ENCODE measurements around the gene BAG5.
"Not testable (repeated sequence)": the region's sequence is repeated elsewhere in the genome, so short reads cannot be mapped to it uniquely, and the experiment has no call there.

The BAG5 gene

GRCh38 chr14:103517174-103517566 lies 45.3 kb downstream of the BAG5 start:
- in situ Hi-C loops (cut with MboI; ENCODE audit: low sequenced_read_pairs, unreplicated experiment) = loop anchor here (5.0 kb wide), 1 partner anchor 40 kb away; no protein-coding TSS in a partner anchor
- no peak for DNase-seq (ENCODE audit: low spot score)
- TF ChIP-seq CTCF (IDR thresholded peaks at IDR 0.05; ENCODE audit: borderline replicate concordance, control extremely low read depth, extremely low read depth, insufficient read depth, missing control alignments) = no peak

GRCh38 chr14:103516426-103517173 lies 45.9 kb downstream of the BAG5 start:
- in situ Hi-C loops (cut with MboI; ENCODE audit: low sequenced_read_pairs, unreplicated experiment) = loop anchor here (5.0 kb wide), 1 partner anchor 41 kb away; no protein-coding TSS in a partner anchor
- TF ChIP-seq CTCF (IDR thresholded peaks at IDR 0.05; ENCODE audit: borderline replicate concordance, control extremely low read depth, extremely low read depth, insufficient read depth, missing control alignments) = no peak
- no peak for DNase-seq (ENCODE audit: low spot score)

- in situ Hi-C loops (cut with MboI; ENCODE audit: low sequenced_read_pairs, unreplicated experiment) = loop anchor here (5.0 kb wide), 1 partner anchor 42 kb away; no protein-coding TSS in a partner anchor
- no peak for DNase-seq (ENCODE audit: low spot score)
- no peak for TF ChIP-seq CTCF (IDR thresholded peaks at IDR 0.05; ENCODE audit: borderline replicate concordance, control extremely low read depth, extremely low read depth, insufficient read depth, missing control alignments)
Measured at GRCh38 chr14:103514596-103515421, 47.6 kb downstream of the BAG5 start.

- in situ Hi-C loops (cut with MboI; ENCODE audit: low sequenced_read_pairs, unreplicated experiment) = no loop called here
- no peak for TF ChIP-seq CTCF (IDR thresholded peaks at IDR 0.05; ENCODE audit: borderline replicate concordance, control extremely low read depth, extremely low read depth, insufficient read depth, missing control alignments)
- DNase-seq (ENCODE audit: low spot score) = peak; percentile 23
Measured at GRCh38 chr14:103512701-103513611, 49.5 kb downstream of the BAG5 start.

- in situ Hi-C loops (cut with MboI; ENCODE audit: low sequenced_read_pairs, unreplicated experiment); DNase-seq (ENCODE audit: low spot score): not testable (repeated sequence)
Measured at GRCh38 chr14:103512180-103512579, 50.3 kb downstream of the BAG5 start.

- no peak for TF ChIP-seq CTCF (IDR thresholded peaks at IDR 0.05; ENCODE audit: borderline replicate concordance, control extremely low read depth, extremely low read depth, insufficient read depth, missing control alignments)
- in situ Hi-C loops (cut with MboI; ENCODE audit: low sequenced_read_pairs, unreplicated experiment) = no loop called here
- DNase-seq (ENCODE audit: low spot score) = no peak
Measured at GRCh38 chr14:103510724-103511693, 51.4 kb downstream of the BAG5 start.

Measured in GM13976 (cell line).